Heart left ventricle (tissue), 13 donors: Measurements from ENCODE around the gene SLITRK6.

Experiments used
- POLR2A ChIP-seq, 2 donors: fragments of 450-650 bp; IDR thresholded peaks; one replicate each; pipeline ENCODE4 v1.6.1; 2017; ENCODE audit warnings: antibody characterized with exemption in 2 of 2, mild to moderate bottlenecking in 2 of 2, moderate library complexity in 2 of 2
- TF ChIP-seq, protein P1 (sequence below), 12 donors: fragments of 200-600 bp; sonication (generic) in 4 of 12; IDR thresholded peaks; one replicate each; pipeline versions ENCODE4 v1.5.0 to v1.8.0; 2018 to 2022; ENCODE audit warnings: antibody characterized with exemption in 12 of 12, mild to moderate bottlenecking in 5 of 12
- donor health status: ischemic (EF 13 %, LVEDD 7.1; RV severe dilation, severe dysfunction).
- donor health status: DM: no; HTN: yes; CAD: no.
- donor health status: DM: no; HTN: no; CAD: no.
- donor health status: ischemic (EF 25% LVEDD 6.9; RV normal size, moderate dysfunction).
- donor health status: ischemic (EF 25% LVEDD 5.7; RV mildly dilated, moderate dysfunction).
- donor health status: ischemic (EF 35%, LVEDD 5.7; RV mildly dilated, moderate dysfunction).
- donor health status: nonischemic (EF 11% LVEDD 7.7; RV severe dilation, severe dysfunction).
- donor health status: DM: yes; HTN: yes; CAD: no.
- donor health status: PGD.
- donor health status: ischemic (EF 29% LVEDD 5.4; RV normal size, mild dysfunction).
- donor health status: nonischemic (EF 23%, LVEDD 6.1; RV moderate dilation, normal function).

DNA sequence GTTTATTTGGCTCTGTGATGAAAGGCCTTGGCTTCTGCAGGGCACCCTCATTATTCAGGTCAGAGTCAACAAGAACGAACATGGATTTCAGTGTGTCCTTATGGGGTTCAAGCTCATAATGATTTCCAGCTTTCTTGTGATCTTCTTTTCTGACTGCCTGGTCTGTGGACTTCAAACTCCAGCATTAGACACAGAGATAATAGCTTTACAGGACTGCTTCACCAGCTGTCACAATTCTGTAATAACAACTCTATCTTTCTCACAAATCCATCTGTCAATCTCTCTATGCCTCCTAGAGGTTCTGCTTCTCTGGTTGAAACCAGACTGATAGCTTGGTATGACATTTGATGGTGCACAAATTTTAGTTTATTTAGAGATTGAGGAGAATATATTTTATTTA is 13.1 kb upstream of the SLITRK6 start:
- no peak for TF ChIP-seq POLR2A (IDR thresholded peaks at IDR 0.05)
- TF ChIP-seq, protein P1, sequence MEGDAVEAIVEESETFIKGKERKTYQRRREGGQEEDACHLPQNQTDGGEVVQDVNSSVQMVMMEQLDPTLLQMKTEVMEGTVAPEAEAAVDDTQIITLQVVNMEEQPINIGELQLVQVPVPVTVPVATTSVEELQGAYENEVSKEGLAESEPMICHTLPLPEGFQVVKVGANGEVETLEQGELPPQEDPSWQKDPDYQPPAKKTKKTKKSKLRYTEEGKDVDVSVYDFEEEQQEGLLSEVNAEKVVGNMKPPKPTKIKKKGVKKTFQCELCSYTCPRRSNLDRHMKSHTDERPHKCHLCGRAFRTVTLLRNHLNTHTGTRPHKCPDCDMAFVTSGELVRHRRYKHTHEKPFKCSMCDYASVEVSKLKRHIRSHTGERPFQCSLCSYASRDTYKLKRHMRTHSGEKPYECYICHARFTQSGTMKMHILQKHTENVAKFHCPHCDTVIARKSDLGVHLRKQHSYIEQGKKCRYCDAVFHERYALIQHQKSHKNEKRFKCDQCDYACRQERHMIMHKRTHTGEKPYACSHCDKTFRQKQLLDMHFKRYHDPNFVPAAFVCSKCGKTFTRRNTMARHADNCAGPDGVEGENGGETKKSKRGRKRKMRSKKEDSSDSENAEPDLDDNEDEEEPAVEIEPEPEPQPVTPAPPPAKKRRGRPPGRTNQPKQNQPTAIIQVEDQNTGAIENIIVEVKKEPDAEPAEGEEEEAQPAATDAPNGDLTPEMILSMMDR (IDR thresholded peaks at IDR 0.05), result no peak
